Stimulated activated CD4-positive, alpha-beta T cell treated with anti-CD3 and anti-CD28 coated beads, Interleukin-1b, Interleukin-23, amount 100 ng/mL, for 24 hours (primary cell): ENCODE data around the gene RIPK4.
"Not testable (repeated sequence)": the region's sequence is repeated elsewhere in the genome, so short reads cannot be mapped to it uniquely, and the experiment has no call there.

Source experiments
- DNase-seq, 4 experiments: peaks; one replicate each; pipeline ENCODE4 v3.0.0-alpha.2; 2020; ENCODE audit warnings: low read depth in 4 of 4, low spot score in 1 of 4

Gene RIPK4

GRCh38 chr21:41698071-41698470 is 68.8 kb downstream of the RIPK4 start:
- DNase-seq = no peak

- DNase-seq = no peak
Measured at GRCh38 chr21:41695513-41695912, 71.3 kb downstream of the RIPK4 start.

- not testable (repeated sequence) for DNase-seq
Measured at GRCh38 chr21:41694042-41694441, 72.8 kb downstream of the RIPK4 start.

GRCh38 chr21:41692185-41692565 is 74.7 kb downstream of the RIPK4 start:
- DNase-seq = no peak

GRCh38 chr21:41691205-41692184 is 75.4 kb downstream of the RIPK4 start:
- DNase-seq = no peak
